ENCODE data around the gene SNX24.
"Not testable (repeated sequence)": the region's sequence is repeated elsewhere in the genome, so short reads cannot be mapped to it uniquely, and the experiment has no call there.

The SNX24 gene

DNA sequence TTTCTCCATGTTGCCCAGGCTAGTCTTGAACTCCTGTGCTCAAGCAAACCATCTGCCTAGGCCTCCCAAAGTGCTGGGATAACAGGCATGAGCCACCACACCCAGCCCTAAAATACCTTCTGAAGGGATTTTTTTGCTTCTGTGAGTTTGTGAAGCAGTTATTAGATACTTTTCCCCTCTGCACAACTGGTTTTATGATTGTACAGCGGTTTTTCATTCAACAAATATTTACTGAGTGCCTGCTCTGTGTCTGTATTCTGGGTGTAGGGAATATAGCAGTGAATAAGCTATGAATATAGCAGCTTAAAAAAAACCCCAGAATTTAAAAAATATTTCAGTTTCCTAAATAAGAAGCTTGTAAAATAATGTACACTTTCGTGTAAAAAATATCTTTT lies 2.3 kb downstream of the SNX24 start:
- H3K4me3 ChIP-seq (ENCODE audit: low read length), result no peak overlapping the region
- DNase-seq (ENCODE audit: low read depth), result no peak
- TF ChIP-seq, protein P1, sequence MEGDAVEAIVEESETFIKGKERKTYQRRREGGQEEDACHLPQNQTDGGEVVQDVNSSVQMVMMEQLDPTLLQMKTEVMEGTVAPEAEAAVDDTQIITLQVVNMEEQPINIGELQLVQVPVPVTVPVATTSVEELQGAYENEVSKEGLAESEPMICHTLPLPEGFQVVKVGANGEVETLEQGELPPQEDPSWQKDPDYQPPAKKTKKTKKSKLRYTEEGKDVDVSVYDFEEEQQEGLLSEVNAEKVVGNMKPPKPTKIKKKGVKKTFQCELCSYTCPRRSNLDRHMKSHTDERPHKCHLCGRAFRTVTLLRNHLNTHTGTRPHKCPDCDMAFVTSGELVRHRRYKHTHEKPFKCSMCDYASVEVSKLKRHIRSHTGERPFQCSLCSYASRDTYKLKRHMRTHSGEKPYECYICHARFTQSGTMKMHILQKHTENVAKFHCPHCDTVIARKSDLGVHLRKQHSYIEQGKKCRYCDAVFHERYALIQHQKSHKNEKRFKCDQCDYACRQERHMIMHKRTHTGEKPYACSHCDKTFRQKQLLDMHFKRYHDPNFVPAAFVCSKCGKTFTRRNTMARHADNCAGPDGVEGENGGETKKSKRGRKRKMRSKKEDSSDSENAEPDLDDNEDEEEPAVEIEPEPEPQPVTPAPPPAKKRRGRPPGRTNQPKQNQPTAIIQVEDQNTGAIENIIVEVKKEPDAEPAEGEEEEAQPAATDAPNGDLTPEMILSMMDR (conservative IDR thresholded peaks at IDR 0.05; ENCODE audit: low read length), result no peak

DNA sequence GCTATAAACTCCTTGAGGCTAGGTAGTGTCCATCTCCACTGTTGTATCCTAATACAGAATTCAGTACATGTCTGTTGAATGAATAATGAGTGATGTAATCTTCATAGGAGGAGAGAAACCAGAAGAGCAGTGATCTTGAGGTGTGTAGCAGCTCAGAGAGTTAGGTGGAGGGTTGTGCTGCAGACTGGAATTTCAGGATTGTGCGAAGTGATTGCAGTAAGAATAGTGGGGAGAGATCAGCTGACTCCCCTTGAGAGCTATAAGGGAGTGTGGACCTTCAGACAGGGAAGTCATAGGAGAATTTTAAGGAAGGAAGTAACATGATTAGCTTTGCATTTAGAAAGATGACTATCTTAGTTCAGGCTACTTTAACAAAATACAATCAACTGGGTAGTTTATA lies 4.4 kb downstream of the SNX24 start:
- peak; percentile 21 for DNase-seq (ENCODE audit: low read depth)
- TF ChIP-seq, protein P1 (conservative IDR thresholded peaks at IDR 0.05; ENCODE audit: low read length), result no peak

DNA sequence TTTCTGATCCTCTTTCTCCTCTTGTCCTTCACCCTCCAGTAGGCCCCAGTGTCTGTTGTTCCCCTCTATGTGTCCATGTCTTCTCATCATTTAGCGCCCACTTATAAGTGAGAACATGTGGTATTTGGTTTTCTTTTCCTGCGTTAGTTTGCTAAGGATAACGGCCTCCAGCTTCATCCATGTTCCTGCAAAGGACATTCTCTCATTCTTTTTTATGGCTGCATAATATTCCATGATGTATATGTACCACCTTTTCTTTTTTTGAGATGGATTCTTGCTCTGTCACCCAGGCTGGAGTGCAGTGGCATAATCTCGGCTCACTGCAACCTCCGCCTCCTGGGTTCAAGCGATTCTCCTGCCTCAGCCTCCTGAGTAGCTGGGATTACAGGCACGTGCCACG lies 12.1 kb downstream of the SNX24 start:
- not testable (repeated sequence) for H3K4me3 ChIP-seq (ENCODE audit: low read length); DNase-seq (ENCODE audit: low read depth)

More for the DNA sequence above, 4.4 kb downstream of the SNX24 start:
- H3K4me3 ChIP-seq (ENCODE audit: low read length), result no peak overlapping the region

DNA sequence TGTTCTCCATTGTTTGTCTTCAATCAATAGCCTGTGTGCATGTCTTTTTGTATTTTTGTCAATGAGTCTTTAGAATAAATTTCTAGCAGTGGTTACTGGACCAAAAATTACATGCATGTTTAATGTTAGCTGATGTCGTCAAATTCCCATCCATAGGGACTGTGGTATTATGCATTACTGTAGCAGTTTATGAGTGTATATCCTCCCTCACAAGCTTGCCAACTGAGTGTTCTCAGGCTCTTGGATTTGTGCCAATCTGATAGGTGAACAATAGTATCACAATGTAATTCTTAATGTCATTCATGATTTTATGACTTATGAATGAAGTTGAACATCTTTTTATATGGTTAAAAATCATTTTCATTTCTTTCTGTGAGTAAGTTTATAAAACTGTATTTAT lies 13.0 kb downstream of the SNX24 start:
- no peak overlapping the region for H3K4me3 ChIP-seq (ENCODE audit: low read length)
- TF ChIP-seq, protein P1 (conservative IDR thresholded peaks at IDR 0.05; ENCODE audit: low read length), result no peak
- no peak for DNase-seq (ENCODE audit: low read depth)

DNA sequence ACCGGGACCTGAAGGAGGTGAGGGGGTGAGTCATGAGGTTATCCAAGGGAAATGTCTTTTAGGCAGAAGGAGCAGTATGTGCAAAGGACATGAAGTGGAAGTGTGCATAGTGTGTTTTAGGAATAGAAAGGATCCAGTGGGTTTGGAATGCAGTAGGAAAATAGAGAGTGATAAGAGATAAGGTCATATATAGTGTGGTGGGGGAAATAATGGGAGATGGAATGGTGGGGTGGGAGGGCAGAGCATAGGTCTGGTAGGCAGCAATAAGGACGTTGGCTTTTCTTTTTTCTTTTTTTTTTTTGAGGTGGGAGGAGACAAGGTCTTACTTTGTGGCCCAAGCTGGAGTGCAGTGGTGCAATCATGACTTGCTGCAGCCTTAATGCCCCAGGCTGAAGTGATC lies 17.8 kb downstream of the SNX24 start:
- TF ChIP-seq, protein P1 (conservative IDR thresholded peaks at IDR 0.05; ENCODE audit: low read length), result no peak
- H3K4me3 ChIP-seq (ENCODE audit: low read length), result no peak overlapping the region
- DNase-seq (ENCODE audit: low read depth), result no peak

DNA sequence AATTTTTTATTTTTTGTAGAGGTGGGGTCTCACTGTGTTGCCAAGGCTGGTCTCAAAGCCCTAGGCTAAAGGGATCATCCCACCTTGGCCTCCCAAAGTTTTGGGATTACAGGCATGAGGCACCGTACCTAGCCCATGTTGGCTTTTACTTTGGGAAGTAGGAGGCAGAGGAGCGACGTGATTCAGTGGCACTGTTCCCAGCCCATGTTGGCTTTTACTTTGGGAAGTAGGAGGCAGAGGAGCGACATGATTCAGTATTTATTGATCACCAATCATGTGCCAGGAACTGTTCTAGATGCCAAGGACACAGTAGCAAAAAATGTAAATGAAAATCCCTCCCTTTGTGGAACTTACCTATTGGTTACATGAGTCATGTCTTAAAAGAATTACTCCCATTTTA lies 18.3 kb downstream of the SNX24 start:
- no peak overlapping the region for H3K4me3 ChIP-seq (ENCODE audit: low read length)
- no peak for DNase-seq (ENCODE audit: low read depth)
- TF ChIP-seq, protein P1 (conservative IDR thresholded peaks at IDR 0.05; ENCODE audit: low read length), result no peak

DNA sequence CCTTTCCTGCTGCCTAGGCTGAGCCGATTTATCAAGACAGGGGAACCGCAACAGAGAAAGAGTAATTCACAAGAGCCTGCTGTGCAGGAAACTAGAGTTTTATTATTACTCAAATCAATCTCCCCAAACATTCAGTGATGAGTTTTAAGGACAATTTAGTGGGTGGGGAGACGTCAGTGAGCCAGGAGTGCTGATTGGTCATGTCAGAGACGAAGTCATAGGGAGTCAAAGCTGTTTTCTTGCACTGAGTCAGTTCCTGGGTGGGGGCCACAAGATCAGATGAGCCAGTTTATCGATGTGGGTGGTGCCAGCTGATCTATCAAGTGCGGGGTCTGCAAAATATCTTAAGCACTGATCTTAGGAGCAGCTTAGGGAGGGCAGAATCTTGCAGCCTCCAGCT lies 19.0 kb downstream of the SNX24 start:
- DNase-seq (ENCODE audit: low read depth), result no peak
- TF ChIP-seq, protein P1 (conservative IDR thresholded peaks at IDR 0.05; ENCODE audit: low read length), result no peak
- no peak overlapping the region for H3K4me3 ChIP-seq (ENCODE audit: low read length)

DNA sequence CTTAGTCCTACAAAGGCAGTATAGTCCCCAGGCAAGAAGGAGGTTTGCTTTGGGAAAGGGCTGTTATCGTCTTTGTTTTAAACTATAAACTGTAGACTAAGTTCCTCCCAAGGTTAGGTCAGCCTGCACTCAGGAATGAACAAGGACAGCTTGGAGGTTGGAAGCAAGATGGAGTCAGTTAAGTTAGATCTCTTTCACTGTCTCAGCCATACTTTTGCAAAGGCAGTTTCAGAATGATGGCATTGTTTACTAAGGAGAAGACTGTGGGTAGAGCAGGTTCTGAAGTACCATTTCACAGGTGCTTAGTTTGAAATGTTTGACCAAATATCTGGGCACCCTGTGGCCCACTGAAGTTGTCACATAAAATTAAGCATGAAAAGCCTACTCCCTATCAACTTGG lies 19.4 kb downstream of the SNX24 start:
- H3K4me3 ChIP-seq (ENCODE audit: low read length), result no peak overlapping the region

More for the DNA sequence above, 19.4 kb downstream of the SNX24 start:
- no peak for DNase-seq (ENCODE audit: low read depth)
- TF ChIP-seq, protein P1 (conservative IDR thresholded peaks at IDR 0.05; ENCODE audit: low read length), result no peak

All from AG10803 (cell line).